Measurements from ENCODE around the gene TRIAP1.

The TRIAP1 gene

GRCh38 chr12:120425797-120426196, 20.4 kb downstream of the TRIAP1 start:
- no peak for DNase-seq

GRCh38 chr12:120422892-120423456, 23.2 kb downstream of the TRIAP1 start:
- DNase-seq, result no peak

- DNase-seq, result no peak
Measured at GRCh38 chr12:120421701-120422100, 24.5 kb downstream of the TRIAP1 start.

- DNase-seq, result no peak
Measured at GRCh38 chr12:120417917-120418580, 28.1 kb downstream of the TRIAP1 start.

GRCh38 chr12:120416490-120417216, 29.5 kb downstream of the TRIAP1 start:
- no peak for DNase-seq

GRCh38 chr12:120413901-120414695, 32.1 kb downstream of the TRIAP1 start:
- no peak for DNase-seq

GRCh38 chr12:120412421-120412820, 33.8 kb downstream of the TRIAP1 start:
- no peak for DNase-seq

- DNase-seq, result no peak
Measured at GRCh38 chr12:120408771-120409170, 37.4 kb downstream of the TRIAP1 start.

- no peak for DNase-seq
Measured at GRCh38 chr12:120406553-120406952, 39.6 kb downstream of the TRIAP1 start.

- no peak for DNase-seq
Measured at GRCh38 chr12:120406069-120406468, 40.1 kb downstream of the TRIAP1 start.

GRCh38 chr12:120404271-120404670, 41.9 kb downstream of the TRIAP1 start:
- DNase-seq, result no peak

- no peak for DNase-seq
Measured at GRCh38 chr12:120403869-120404268, 42.3 kb downstream of the TRIAP1 start.

- no peak for DNase-seq
Measured at GRCh38 chr12:120402217-120402616, 44.0 kb downstream of the TRIAP1 start.

GRCh38 chr12:120399531-120399930, 46.7 kb downstream of the TRIAP1 start:
- DNase-seq, result no peak

- DNase-seq, result no peak
Measured at GRCh38 chr12:120397824-120398540, 48.2 kb downstream of the TRIAP1 start.

GRCh38 chr12:120394483-120395367, 51.5 kb downstream of the TRIAP1 start:
- no peak for DNase-seq
